IPS-15b (cell line): ENCODE data around the gene ZFYVE28.
"Not testable (repeated sequence)": the region's sequence is repeated elsewhere in the genome, so short reads cannot be mapped to it uniquely, and the experiment has no call there.

Source experiments
- H3K27me3 ChIP-seq: one replicate; pipeline ENCODE4 v1.6.1; 2013; ENCODE audit warnings: low read length; ENCODE audit not compliant: control insufficient read depth, insufficient read depth
- H3K36me3 ChIP-seq: one replicate; pipeline ENCODE4 v1.6.1; 2013; ENCODE audit warnings: low read length; ENCODE audit not compliant: control insufficient read depth, insufficient read depth
- H3K4me1 ChIP-seq: one replicate; pipeline ENCODE4 v1.6.1; 2013; ENCODE audit warnings: mild to moderate bottlenecking, low read length; ENCODE audit not compliant: control insufficient read depth, insufficient read depth
- H3K4me3 ChIP-seq: one replicate; pipeline ENCODE4 v1.5.1; 2013; ENCODE audit warnings: low read depth, low read length
- H3K9ac ChIP-seq: one replicate; pipeline ENCODE4 v1.6.1; 2013; ENCODE audit warnings: low read depth, mild to moderate bottlenecking, low read length
- H3K9me3 ChIP-seq: one replicate; pipeline ENCODE4 v1.6.1; 2013; ENCODE audit warnings: mild to moderate bottlenecking, low read length; ENCODE audit not compliant: control insufficient read depth, insufficient read depth

The ZFYVE28 gene

GRCh38 chr4:2283199-2283711 lies 135.2 kb downstream of the ZFYVE28 start:
- no peaks in the 10 kb centered on the region for H3K27me3 ChIP-seq
- no peaks in the 10 kb centered on the region for H3K4me1 ChIP-seq
- H3K36me3 ChIP-seq = no peaks in the 10 kb centered on the region
- no peak overlapping the region for H3K9ac ChIP-seq
- no peak overlapping the region for H3K4me3 ChIP-seq
- no peaks in the 10 kb centered on the region for H3K9me3 ChIP-seq

- H3K9ac ChIP-seq = no peak overlapping the region
- H3K36me3 ChIP-seq = no peaks in the 10 kb centered on the region
- H3K4me1 ChIP-seq = no peaks in the 10 kb centered on the region
- no peaks in the 10 kb centered on the region for H3K27me3 ChIP-seq
- H3K4me3 ChIP-seq = no peak overlapping the region
- H3K9me3 ChIP-seq = no peaks in the 10 kb centered on the region
Observed at GRCh38 chr4:2281575-2282343, 136.7 kb downstream of the ZFYVE28 start.

GRCh38 chr4:2280531-2281300 lies 137.7 kb downstream of the ZFYVE28 start:
- no peaks in the 10 kb centered on the region for H3K27me3 ChIP-seq
- no peak overlapping the region for H3K4me3 ChIP-seq
- no peaks in the 10 kb centered on the region for H3K36me3 ChIP-seq
- H3K9ac ChIP-seq = no peak overlapping the region
- no peaks in the 10 kb centered on the region for H3K4me1 ChIP-seq
- H3K9me3 ChIP-seq = no peaks in the 10 kb centered on the region

- no peaks in the 10 kb centered on the region for H3K9me3 ChIP-seq
- no peak overlapping the region for H3K4me3 ChIP-seq
- H3K4me1 ChIP-seq = no peaks in the 10 kb centered on the region
- H3K27me3 ChIP-seq = no peaks in the 10 kb centered on the region
- H3K36me3 ChIP-seq = no peaks in the 10 kb centered on the region
- H3K9ac ChIP-seq = no peak overlapping the region
Observed at GRCh38 chr4:2277956-2278355, 140.5 kb downstream of the ZFYVE28 start.

- no peak overlapping the region for H3K9ac ChIP-seq
- H3K4me1 ChIP-seq = no peaks in the 10 kb centered on the region
- no peaks in the 10 kb centered on the region for H3K27me3 ChIP-seq
- H3K36me3 ChIP-seq = no peaks in the 10 kb centered on the region
- no peaks in the 10 kb centered on the region for H3K9me3 ChIP-seq
- no peak overlapping the region for H3K4me3 ChIP-seq
Observed at GRCh38 chr4:2276581-2277325, 141.7 kb downstream of the ZFYVE28 start.

GRCh38 chr4:2275546-2276251 lies 142.7 kb downstream of the ZFYVE28 start:
- no peak overlapping the region for H3K9ac ChIP-seq
- H3K4me1 ChIP-seq = no peaks in the 10 kb centered on the region

GRCh38 chr4:2275044-2275397 lies 143.4 kb downstream of the ZFYVE28 start:
- not testable (repeated sequence) for H3K36me3 ChIP-seq, H3K27me3 ChIP-seq, H3K9me3 ChIP-seq, H3K4me3 ChIP-seq, H3K9ac ChIP-seq, H3K4me1 ChIP-seq

More at GRCh38 chr4:2275546-2276251, 142.7 kb downstream of the ZFYVE28 start:
- H3K9me3 ChIP-seq = no peaks in the 10 kb centered on the region
- no peaks in the 10 kb centered on the region for H3K27me3 ChIP-seq
- H3K4me3 ChIP-seq = no peak overlapping the region
- H3K36me3 ChIP-seq = no peaks in the 10 kb centered on the region

- no peaks in the 10 kb centered on the region for H3K4me1 ChIP-seq
- H3K9me3 ChIP-seq = no peaks in the 10 kb centered on the region
- no peak overlapping the region for H3K4me3 ChIP-seq
- no peaks in the 10 kb centered on the region for H3K27me3 ChIP-seq
- no peak overlapping the region for H3K9ac ChIP-seq
- H3K36me3 ChIP-seq = no peaks in the 10 kb centered on the region
Observed at GRCh38 chr4:2274320-2275043, 144.0 kb downstream of the ZFYVE28 start.

GRCh38 chr4:2273657-2274319 lies 144.7 kb downstream of the ZFYVE28 start:
- H3K4me3 ChIP-seq = no peak overlapping the region
- H3K27me3 ChIP-seq = no peaks in the 10 kb centered on the region
- no peak overlapping the region for H3K9ac ChIP-seq

GRCh38 chr4:2273221-2273620 lies 145.2 kb downstream of the ZFYVE28 start:
- H3K9me3 ChIP-seq = no peaks in the 10 kb centered on the region
- H3K4me3 ChIP-seq = no peak overlapping the region
- H3K27me3 ChIP-seq = no peaks in the 10 kb centered on the region
- no peak overlapping the region for H3K9ac ChIP-seq
- no peaks in the 10 kb centered on the region for H3K36me3 ChIP-seq
- H3K4me1 ChIP-seq = no peaks in the 10 kb centered on the region

More at GRCh38 chr4:2273657-2274319, 144.7 kb downstream of the ZFYVE28 start:
- no peaks in the 10 kb centered on the region for H3K36me3 ChIP-seq
- H3K4me1 ChIP-seq = no peaks in the 10 kb centered on the region
- no peaks in the 10 kb centered on the region for H3K9me3 ChIP-seq
